ENCODE results near the gene FGFBP1.
A peak's percentile ranks its signal among the peaks of the same experiment; 100 is the strongest.

FGFBP1 gene

GRCh38 chr4:15938182-15938581 is 358 bp downstream of the FGFBP1 start:
- POLR2A ChIA-PET, result no interaction called here
- Histone ChIP-seq H3K4me3 (ENCODE audit: low read depth, low read length) (no peak overlapping the region), H3K9me3 (ENCODE audit: control insufficient read depth, insufficient read depth, low read depth, low read length) (no peaks in the 10 kb centered on the region), H3K4me1 (ENCODE audit: control insufficient read depth, insufficient read depth, low read length) (no peaks in the 10 kb centered on the region), H3K36me3 (ENCODE audit: control insufficient read depth in 2 of 2, insufficient read depth in 1 of 2, low read length in 2 of 2) (no peaks in the 10 kb centered on the region), H3K27ac (ENCODE audit: extremely low read depth, low read depth, low read length) (no peak overlapping the region)
- CTCF ChIA-PET, result interaction anchor here (0.7 to 2.0 kb wide), 2 partner anchors 18 to 55 kb away, joined by 3 to 6 read pairs; no protein-coding TSS in a partner anchor
- no peak for TF ChIP-seq ZNF677 (tag by site-specific recombination; IDR thresholded peaks at IDR 0.05)
- TF ChIP-seq WT1 (tag by site-specific recombination; IDR thresholded peaks at IDR 0.05), result no peak
- TF ChIP-seq, protein P1, sequence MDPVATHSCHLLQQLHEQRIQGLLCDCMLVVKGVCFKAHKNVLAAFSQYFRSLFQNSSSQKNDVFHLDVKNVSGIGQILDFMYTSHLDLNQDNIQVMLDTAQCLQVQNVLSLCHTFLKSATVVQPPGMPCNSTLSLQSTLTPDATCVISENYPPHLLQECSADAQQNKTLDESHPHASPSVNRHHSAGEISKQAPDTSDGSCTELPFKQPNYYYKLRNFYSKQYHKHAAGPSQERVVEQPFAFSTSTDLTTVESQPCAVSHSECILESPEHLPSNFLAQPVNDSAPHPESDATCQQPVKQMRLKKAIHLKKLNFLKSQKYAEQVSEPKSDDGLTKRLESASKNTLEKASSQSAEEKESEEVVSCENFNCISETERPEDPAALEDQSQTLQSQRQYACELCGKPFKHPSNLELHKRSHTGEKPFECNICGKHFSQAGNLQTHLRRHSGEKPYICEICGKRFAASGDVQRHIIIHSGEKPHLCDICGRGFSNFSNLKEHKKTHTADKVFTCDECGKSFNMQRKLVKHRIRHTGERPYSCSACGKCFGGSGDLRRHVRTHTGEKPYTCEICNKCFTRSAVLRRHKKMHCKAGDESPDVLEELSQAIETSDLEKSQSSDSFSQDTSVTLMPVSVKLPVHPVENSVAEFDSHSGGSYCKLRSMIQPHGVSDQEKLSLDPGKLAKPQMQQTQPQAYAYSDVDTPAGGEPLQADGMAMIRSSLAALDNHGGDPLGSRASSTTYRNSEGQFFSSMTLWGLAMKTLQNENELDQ (tag by site-specific recombination; IDR thresholded peaks at IDR 0.05; ENCODE audit: low read depth), result no peak
- no peak for TF ChIP-seq ZNF138 (tag by site-specific recombination; IDR thresholded peaks at IDR 0.05; ENCODE audit: borderline replicate concordance)
- no peak for TF ChIP-seq ZNF585B (tag by site-specific recombination; IDR thresholded peaks at IDR 0.05)
- no peak for TF ChIP-seq SALL2 (tag by site-specific recombination; IDR thresholded peaks at IDR 0.05; ENCODE audit: borderline replicate concordance)
- TF ChIP-seq PRDM1 (tag by site-specific recombination; IDR thresholded peaks at IDR 0.05), result no peak
- TF ChIP-seq, protein P2, sequence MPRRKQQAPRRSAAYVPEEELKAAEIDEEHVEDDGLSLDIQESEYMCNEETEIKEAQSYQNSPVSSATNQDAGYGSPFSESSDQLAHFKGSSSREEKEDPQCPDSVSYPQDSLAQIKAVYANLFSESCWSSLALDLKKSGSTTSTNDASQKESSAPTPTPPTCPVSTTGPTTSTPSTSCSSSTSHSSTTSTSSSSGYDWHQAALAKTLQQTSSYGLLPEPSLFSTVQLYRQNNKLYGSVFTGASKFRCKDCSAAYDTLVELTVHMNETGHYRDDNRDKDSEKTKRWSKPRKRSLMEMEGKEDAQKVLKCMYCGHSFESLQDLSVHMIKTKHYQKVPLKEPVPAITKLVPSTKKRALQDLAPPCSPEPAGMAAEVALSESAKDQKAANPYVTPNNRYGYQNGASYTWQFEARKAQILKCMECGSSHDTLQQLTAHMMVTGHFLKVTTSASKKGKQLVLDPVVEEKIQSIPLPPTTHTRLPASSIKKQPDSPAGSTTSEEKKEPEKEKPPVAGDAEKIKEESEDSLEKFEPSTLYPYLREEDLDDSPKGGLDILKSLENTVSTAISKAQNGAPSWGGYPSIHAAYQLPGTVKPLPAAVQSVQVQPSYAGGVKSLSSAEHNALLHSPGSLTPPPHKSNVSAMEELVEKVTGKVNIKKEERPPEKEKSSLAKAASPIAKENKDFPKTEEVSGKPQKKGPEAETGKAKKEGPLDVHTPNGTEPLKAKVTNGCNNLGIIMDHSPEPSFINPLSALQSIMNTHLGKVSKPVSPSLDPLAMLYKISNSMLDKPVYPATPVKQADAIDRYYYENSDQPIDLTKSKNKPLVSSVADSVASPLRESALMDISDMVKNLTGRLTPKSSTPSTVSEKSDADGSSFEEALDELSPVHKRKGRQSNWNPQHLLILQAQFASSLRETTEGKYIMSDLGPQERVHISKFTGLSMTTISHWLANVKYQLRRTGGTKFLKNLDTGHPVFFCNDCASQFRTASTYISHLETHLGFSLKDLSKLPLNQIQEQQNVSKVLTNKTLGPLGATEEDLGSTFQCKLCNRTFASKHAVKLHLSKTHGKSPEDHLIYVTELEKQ (tag by site-specific recombination; IDR thresholded peaks at IDR 0.05; ENCODE audit: borderline replicate concordance), result no peak
- peak; percentile 63; the same call in 1 of the 2 replicates for TF ChIP-seq SCRT2 (tag by site-specific recombination; IDR thresholded peaks at IDR 0.05)
- no peak for TF ChIP-seq ZBTB17 (tag by site-specific recombination; IDR thresholded peaks at IDR 0.05)
- TF ChIP-seq GLIS1 (tag by site-specific recombination; IDR thresholded peaks at IDR 0.05), result peak; percentile 33; the same call in 1 of the 2 replicates
- TF ChIP-seq ZBTB20 (tag by site-specific recombination; IDR thresholded peaks at IDR 0.05), result no peak
- peak; percentile 23; the same call in 1 of the 2 replicates for TF ChIP-seq KLF1 (tag by site-specific recombination; IDR thresholded peaks at IDR 0.05)
- no peak for TF ChIP-seq ZNF324 (tag by site-specific recombination; IDR thresholded peaks at IDR 0.05)
- TF ChIP-seq KLF9 (tag by site-specific recombination; IDR thresholded peaks at IDR 0.05; ENCODE audit: low read depth), result peak; percentile 39
- no peak for TF ChIP-seq YY2 (tag by site-specific recombination; IDR thresholded peaks at IDR 0.05)

GRCh38 chr4:15936495-15936894 is 2.0 kb downstream of the FGFBP1 start:
- ChIA-PET CTCF (interaction anchor here (2.0 kb wide), 1 partner anchor 131 kb away, joined by 6 read pairs; no protein-coding TSS in a partner anchor), POLR2A (interaction anchor here (0.8 kb wide), 1 partner anchor 28 kb away, joined by 3 read pairs; no protein-coding TSS in a partner anchor)
- TF ChIP-seq ZEB2 (tag by site-specific recombination; IDR thresholded peaks at IDR 0.05), result no peak
- TF ChIP-seq, protein P3, sequence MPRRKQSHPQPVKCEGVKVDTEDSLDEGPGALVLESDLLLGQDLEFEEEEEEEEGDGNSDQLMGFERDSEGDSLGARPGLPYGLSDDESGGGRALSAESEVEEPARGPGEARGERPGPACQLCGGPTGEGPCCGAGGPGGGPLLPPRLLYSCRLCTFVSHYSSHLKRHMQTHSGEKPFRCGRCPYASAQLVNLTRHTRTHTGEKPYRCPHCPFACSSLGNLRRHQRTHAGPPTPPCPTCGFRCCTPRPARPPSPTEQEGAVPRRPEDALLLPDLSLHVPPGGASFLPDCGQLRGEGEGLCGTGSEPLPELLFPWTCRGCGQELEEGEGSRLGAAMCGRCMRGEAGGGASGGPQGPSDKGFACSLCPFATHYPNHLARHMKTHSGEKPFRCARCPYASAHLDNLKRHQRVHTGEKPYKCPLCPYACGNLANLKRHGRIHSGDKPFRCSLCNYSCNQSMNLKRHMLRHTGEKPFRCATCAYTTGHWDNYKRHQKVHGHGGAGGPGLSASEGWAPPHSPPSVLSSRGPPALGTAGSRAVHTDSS (tag by site-specific recombination; IDR thresholded peaks at IDR 0.05), result no peak
- TF ChIP-seq, protein P4, sequence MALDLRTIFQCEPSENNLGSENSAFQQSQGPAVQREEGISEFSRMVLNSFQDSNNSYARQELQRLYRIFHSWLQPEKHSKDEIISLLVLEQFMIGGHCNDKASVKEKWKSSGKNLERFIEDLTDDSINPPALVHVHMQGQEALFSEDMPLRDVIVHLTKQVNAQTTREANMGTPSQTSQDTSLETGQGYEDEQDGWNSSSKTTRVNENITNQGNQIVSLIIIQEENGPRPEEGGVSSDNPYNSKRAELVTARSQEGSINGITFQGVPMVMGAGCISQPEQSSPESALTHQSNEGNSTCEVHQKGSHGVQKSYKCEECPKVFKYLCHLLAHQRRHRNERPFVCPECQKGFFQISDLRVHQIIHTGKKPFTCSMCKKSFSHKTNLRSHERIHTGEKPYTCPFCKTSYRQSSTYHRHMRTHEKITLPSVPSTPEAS (tag by site-specific recombination; IDR thresholded peaks at IDR 0.05), result no peak
- no peak for TF ChIP-seq SP7 (tag by site-specific recombination; IDR thresholded peaks at IDR 0.05)
- TF ChIP-seq ZNF157 (tag by site-specific recombination; IDR thresholded peaks at IDR 0.05), result no peak
- TF ChIP-seq ZNF132 (tag by site-specific recombination; IDR thresholded peaks at IDR 0.05; ENCODE audit: borderline replicate concordance), result no peak
- no peak for TF ChIP-seq BCL11A (tag by site-specific recombination; IDR thresholded peaks at IDR 0.05; ENCODE audit: low read depth)
- TF ChIP-seq, protein P5, sequence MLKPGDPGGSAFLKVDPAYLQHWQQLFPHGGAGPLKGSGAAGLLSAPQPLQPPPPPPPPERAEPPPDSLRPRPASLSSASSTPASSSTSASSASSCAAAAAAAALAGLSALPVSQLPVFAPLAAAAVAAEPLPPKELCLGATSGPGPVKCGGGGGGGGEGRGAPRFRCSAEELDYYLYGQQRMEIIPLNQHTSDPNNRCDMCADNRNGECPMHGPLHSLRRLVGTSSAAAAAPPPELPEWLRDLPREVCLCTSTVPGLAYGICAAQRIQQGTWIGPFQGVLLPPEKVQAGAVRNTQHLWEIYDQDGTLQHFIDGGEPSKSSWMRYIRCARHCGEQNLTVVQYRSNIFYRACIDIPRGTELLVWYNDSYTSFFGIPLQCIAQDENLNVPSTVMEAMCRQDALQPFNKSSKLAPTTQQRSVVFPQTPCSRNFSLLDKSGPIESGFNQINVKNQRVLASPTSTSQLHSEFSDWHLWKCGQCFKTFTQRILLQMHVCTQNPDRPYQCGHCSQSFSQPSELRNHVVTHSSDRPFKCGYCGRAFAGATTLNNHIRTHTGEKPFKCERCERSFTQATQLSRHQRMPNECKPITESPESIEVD (tag by site-specific recombination; IDR thresholded peaks at IDR 0.05), result no peak
- TF ChIP-seq ZNF169 (tag by site-specific recombination; IDR thresholded peaks at IDR 0.05), result no peak
- TF ChIP-seq ZSCAN23 (tag by site-specific recombination; IDR thresholded peaks at IDR 0.05), result no peak
- TF ChIP-seq ZNF555 (tag by site-specific recombination; conservative IDR thresholded peaks at IDR 0.05), result no peak

More at GRCh38 chr4:15936495-15936894, 2.0 kb downstream of the FGFBP1 start:
- Histone ChIP-seq H3K4me1 (ENCODE audit: control insufficient read depth, insufficient read depth, low read length) (no peaks in the 10 kb centered on the region), H3K4me3 (ENCODE audit: low read depth, low read length) (no peak overlapping the region), H3K36me3 (ENCODE audit: control insufficient read depth in 2 of 2, insufficient read depth in 1 of 2, low read length in 2 of 2) (no peaks in the 10 kb centered on the region), H3K9me3 (ENCODE audit: control insufficient read depth, insufficient read depth, low read depth, low read length) (no peaks in the 10 kb centered on the region), H3K27ac (ENCODE audit: extremely low read depth, low read depth, low read length) (no peak overlapping the region)

Data from HEK293 (cell line).